SK-N-SH treated with all-trans-retinoic acid at 6 μM for 48 hours (cell line): ENCODE data around the gene TPRG1L.

Experiments
- ESRRG ChIP-seq: fragments of 250-450 bp; sonication (Bioruptor Pico); IDR thresholded peaks from 2 replicates; pipeline ENCODE4 v1.6.1; 2021; ENCODE audit warnings: mild to moderate bottlenecking
- ISL1 ChIP-seq: fragments of 250-450 bp; sonication (Bioruptor Pico); IDR thresholded peaks from 2 replicates; pipeline ENCODE4 v2.1.2; 2022; ENCODE audit warnings: mild to moderate bottlenecking, moderate library complexity
- OSR1 ChIP-seq: fragments of 250-450 bp; sonication (Bioruptor Pico); IDR thresholded peaks from 2 replicates; pipeline ENCODE4 v1.8.0; 2022; ENCODE audit warnings: moderate library complexity, mild to moderate bottlenecking, inconsistent platforms
- PATZ1 ChIP-seq: fragments of 250-450 bp; sonication (Bioruptor Pico); IDR thresholded peaks from 2 replicates; pipeline ENCODE4 v1.8.0; 2020; ENCODE audit warnings: mild to moderate bottlenecking, moderate library complexity, borderline replicate concordance
- TF ChIP-seq, protein P1 (sequence below): fragments of 250-450 bp; sonication (Bioruptor Pico); IDR thresholded peaks from 2 replicates; pipeline ENCODE4 v1.5.0; 2020; ENCODE audit warnings: mild to moderate bottlenecking, moderate library complexity

DNA sequence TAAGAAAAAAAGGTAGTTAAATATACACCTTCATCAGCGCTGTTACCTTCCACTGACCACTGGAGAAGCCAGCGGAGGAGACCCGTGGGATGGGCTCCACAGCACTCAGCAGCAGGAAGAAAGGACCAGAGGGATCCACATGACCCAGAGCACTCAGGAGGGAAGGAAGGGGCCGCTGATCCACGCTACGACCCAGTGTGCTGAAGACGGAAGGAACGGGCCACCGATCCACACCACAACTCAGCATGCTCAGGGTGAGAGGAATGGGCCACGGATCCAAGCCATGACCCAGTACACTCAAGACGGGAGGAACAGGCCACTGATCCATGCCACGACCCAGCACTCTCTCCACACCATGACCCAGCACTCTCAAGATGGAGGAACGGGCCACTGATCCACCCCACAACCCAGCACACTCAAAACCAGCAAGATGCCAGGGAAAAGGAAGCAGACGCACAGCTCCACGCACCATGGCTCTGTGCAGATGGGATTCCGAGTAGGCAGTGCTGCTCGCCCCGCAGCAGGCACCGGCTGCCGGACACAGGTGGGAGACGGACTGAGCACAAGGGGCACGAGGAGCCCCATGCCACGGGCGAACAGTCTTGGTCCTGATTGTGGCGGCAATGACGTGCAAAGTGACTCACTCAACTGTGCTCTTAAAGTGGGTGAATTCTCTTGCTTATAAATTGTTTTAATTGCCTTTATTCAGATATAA lies 16.4 kb downstream of the TPRG1L start:
- TF ChIP-seq OSR1 (CRISPR knock-in tag) (no peak), PATZ1 (CRISPR knock-in tag) (no peak), ESRRG (no peak), ISL1 (CRISPR knock-in tag) (no peak)
- TF ChIP-seq, protein P1, sequence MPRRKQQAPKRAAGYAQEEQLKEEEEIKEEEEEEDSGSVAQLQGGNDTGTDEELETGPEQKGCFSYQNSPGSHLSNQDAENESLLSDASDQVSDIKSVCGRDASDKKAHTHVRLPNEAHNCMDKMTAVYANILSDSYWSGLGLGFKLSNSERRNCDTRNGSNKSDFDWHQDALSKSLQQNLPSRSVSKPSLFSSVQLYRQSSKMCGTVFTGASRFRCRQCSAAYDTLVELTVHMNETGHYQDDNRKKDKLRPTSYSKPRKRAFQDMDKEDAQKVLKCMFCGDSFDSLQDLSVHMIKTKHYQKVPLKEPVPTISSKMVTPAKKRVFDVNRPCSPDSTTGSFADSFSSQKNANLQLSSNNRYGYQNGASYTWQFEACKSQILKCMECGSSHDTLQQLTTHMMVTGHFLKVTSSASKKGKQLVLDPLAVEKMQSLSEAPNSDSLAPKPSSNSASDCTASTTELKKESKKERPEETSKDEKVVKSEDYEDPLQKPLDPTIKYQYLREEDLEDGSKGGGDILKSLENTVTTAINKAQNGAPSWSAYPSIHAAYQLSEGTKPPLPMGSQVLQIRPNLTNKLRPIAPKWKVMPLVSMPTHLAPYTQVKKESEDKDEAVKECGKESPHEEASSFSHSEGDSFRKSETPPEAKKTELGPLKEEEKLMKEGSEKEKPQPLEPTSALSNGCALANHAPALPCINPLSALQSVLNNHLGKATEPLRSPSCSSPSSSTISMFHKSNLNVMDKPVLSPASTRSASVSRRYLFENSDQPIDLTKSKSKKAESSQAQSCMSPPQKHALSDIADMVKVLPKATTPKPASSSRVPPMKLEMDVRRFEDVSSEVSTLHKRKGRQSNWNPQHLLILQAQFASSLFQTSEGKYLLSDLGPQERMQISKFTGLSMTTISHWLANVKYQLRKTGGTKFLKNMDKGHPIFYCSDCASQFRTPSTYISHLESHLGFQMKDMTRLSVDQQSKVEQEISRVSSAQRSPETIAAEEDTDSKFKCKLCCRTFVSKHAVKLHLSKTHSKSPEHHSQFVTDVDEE (CRISPR knock-in tag) = no peak
